K562 (cell line): ENCODE results near the gene SLC4A5. TPM values are rescaled to one million over a fixed set of nuclear protein-coding genes. Genes with fewer than 3 reads are reported as not detected.

Source experiments
- ARID3B ChIP-seq: fragments of 250-450 bp; sonication (Bioruptor Pico); IDR thresholded peaks from 2 replicates; pipeline ENCODE4 v1.4.0; 2020; ENCODE audit warnings: borderline replicate concordance
- CREB3 ChIP-seq: fragments of 450-650 bp; conservative IDR thresholded peaks from 2 replicates; pipeline ENCODE4 v1.6.1; 2016; ENCODE audit warnings: missing genetic modification characterization, low read depth, mild to moderate bottlenecking, missing compliant biosample characterization, moderate library complexity
- DDX20 ChIP-seq: fragments of 450-650 bp; IDR thresholded peaks from 2 replicates; pipeline ENCODE4 v1.6.1; 2016; ENCODE audit warnings: missing genetic modification characterization, low read depth, mild to moderate bottlenecking, missing compliant biosample characterization, moderate library complexity
- E4F1 ChIP-seq: fragments of 250-450 bp; sonication (Bioruptor Pico); IDR thresholded peaks from 2 replicates; pipeline ENCODE4 v1.5.0; 2021; ENCODE audit warnings: mild to moderate bottlenecking, borderline replicate concordance
- FOXK2 ChIP-seq, 2 experiments: fragments of 450-650 bp; IDR thresholded peaks in 1 of 2; conservative IDR thresholded peaks in 1 of 2; 2 replicates each; pipeline ENCODE4 v1.6.1; 2016; ENCODE audit warnings: low read depth in 2 of 2, mild to moderate bottlenecking in 1 of 2
- IRF2 ChIP-seq: sonication (generic); formaldehyde crosslinking; IDR thresholded peaks from 2 replicates; pipeline ENCODE4 v1.8.1; 2022; ENCODE audit warnings: mild to moderate bottlenecking, missing genetic modification reagents
- REST ChIP-seq, 2 experiments: fragments of 450-650 bp; formaldehyde crosslinking in 1 of 2; IDR thresholded peaks; 2 replicates each; pipeline versions ENCODE4 v1.4.0 to v1.6.1; 2014 to 2020; ENCODE audit warnings: mild to moderate bottlenecking in 2 of 2, borderline replicate concordance in 1 of 2, low read depth in 1 of 2
- SIN3A ChIP-seq, 2 experiments: fragments of 150-350 bp in 1 of 2; IDR thresholded peaks; 2 replicates each; pipeline ENCODE4 v1.6.1; 2011 to 2016; ENCODE audit warnings: borderline replicate concordance in 2 of 2, low read depth in 2 of 2, low read length in 2 of 2, mild to moderate bottlenecking in 2 of 2, moderate library complexity in 2 of 2; ENCODE audit not compliant: control insufficient read depth in 1 of 2
- SOX6 ChIP-seq: fragments of 450-650 bp; IDR thresholded peaks from 2 replicates; pipeline ENCODE4 v1.6.1; 2014; ENCODE audit warnings: mild to moderate bottlenecking
- XRCC5 ChIP-seq: fragments of 200-400 bp; formaldehyde crosslinking; IDR thresholded peaks from 2 replicates; pipeline ENCODE4 v1.6.1; 2017; ENCODE audit warnings: low read depth, mild to moderate bottlenecking, low read length
- ZEB2 ChIP-seq: fragments of 450-650 bp; IDR thresholded peaks from 2 replicates; pipeline ENCODE4 v1.6.1; 2016
- polyA plus RNA-seq, 8 experiments: library from polyadenylated mRNA; depleted of rRNA in 4 of 8; stranded (reverse) in 5 of 8; unstranded in 3 of 8; fragments of >200 nt; fragmentation: Nextera tagmentation in 2 of 8; fragmentation: Illumina TruSeq in 1 of 8; extraction: Ambion mirVana in 2 of 8; extraction: Trizol in 1 of 8; gene quantifications; 2 replicates each; pipeline versions ENCODE4 v1.2.1 to v1.2.3, GENCODE V29; 2011 to 2014; ENCODE audit warnings: inconsistent platforms in 1 of 8, missing spikeins in 1 of 8
- total RNA-seq, 7 experiments: library from RNA; depleted of rRNA in 6 of 7; stranded (reverse); fragments of >200 nt in 6 of 7; fragmentation: Illumina TruSeq in 2 of 7; extraction: Trizol in 2 of 7; gene quantifications; 2 replicates each; pipeline versions ENCODE4 v1.2.1 to v1.2.3, GENCODE V29; 2011 to 2021; ENCODE audit warnings: low replicate concordance in 1 of 7

Gene SLC4A5
- total and polyA plus RNA-seq, 9 of the 15 experiments (the other 6 are each of a cell fraction or from before 2014, with no cell fraction given), result 0.03 to 0.77 (median 0.14) TPM; not detected in 1

- TF ChIP-seq SIN3A (IDR thresholded peaks at IDR 0.05; ENCODE audit: borderline replicate concordance in 2 of 2, control insufficient read depth in 1 of 2, low read depth in 2 of 2, low read length in 2 of 2), result peak; percentile 67 to 72; a peak in 1 of 4 replicates
- no peak for TF ChIP-seq FOXK2 (conservative IDR thresholded peaks at IDR 0.05 in 1 of 2, IDR thresholded peaks at IDR 0.05 in 1 of 2; ENCODE audit: low read depth in 2 of 2)
- 0 out of 2 replicates have a peak, but pooled peaks have one; percentile 12 for TF ChIP-seq ARID3B (CRISPR knock-in tag)
- no peak for TF ChIP-seq DDX20 (tag)
- TF ChIP-seq XRCC5, result peak; percentile 1
- TF ChIP-seq ZEB2, result 0 out of 2 replicates have a peak, but pooled peaks have one; percentile 18
- TF ChIP-seq SOX6, result peak; percentile 23; the same call in 1 of the 2 replicates
- no peak for TF ChIP-seq CREB3 (tag)
- TF ChIP-seq E4F1 (CRISPR knock-in tag), result no peak
- no peak for TF ChIP-seq IRF2 (CRISPR knock-in tag)
- peak; percentile 60 for TF ChIP-seq REST (IDR thresholded peaks at IDR 0.05; ENCODE audit: borderline replicate concordance)
- TF ChIP-seq REST (CRISPR knock-in tag; IDR thresholded peaks at IDR 0.05; ENCODE audit: low read depth), result peak; percentile 70
- TF ChIP-seq, all 486 proteins: peak for 209
Observed at GRCh38 chr2:74198461-74199274, 144.5 kb downstream of the SLC4A5 start, which contains the start of gene MTHFD2 (continued).
